NCI-H1092 (cell line): ENCODE measurements around the gene ZBTB44.
"Not testable (repeated sequence)": the region's sequence is repeated elsewhere in the genome, so short reads cannot be mapped to it uniquely, and the experiment has no call there.

Source experiments
- DNase-seq: peaks from one replicate; lab custom pipeline; 2025; lab: John Stamatoyannopoulos, UW

Gene ZBTB44

GRCh38 chr11:130312046-130312445, 2.7 kb downstream of the ZBTB44 start:
- DNase-seq: no peak

DNA sequence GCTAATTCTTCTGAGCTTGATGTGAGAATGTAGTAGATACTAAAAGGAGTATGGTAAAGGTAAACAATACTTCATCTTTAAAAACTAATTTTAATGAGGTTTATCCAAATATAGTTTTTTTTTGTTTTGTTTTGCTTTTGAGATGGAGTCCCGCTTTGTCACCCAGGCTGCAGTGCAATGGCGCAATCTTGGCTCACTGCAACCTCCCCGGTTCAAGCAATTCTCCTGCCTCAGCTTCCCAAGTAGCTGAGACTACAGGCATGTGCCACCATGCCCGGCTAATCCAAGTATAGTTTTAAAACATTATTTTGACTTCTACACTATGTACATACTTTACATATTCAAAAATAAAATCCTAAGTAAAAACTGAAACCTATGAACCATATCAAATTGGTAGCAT, 4.1 kb downstream of the ZBTB44 start:
- DNase-seq: no peak

DNA sequence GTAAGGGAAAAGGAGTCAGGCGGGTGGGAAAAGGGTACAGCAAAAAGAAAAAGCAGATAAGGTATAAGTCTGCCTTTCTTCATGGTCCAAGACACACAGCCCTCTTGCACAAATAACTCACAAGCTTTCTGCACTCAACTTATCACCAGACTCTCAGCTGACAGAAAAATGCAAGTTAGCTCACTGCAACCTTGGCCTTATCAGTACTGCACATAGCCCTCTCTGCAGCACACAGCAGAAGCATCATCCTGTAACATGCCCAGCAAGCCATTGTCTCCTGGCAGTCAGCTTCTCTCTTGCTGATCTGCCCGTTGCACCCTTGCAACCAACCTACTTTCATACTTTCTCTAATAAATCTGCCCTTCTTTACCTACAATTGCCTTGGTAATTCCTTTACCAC, 5.8 kb downstream of the ZBTB44 start:
- no peak for DNase-seq

DNA sequence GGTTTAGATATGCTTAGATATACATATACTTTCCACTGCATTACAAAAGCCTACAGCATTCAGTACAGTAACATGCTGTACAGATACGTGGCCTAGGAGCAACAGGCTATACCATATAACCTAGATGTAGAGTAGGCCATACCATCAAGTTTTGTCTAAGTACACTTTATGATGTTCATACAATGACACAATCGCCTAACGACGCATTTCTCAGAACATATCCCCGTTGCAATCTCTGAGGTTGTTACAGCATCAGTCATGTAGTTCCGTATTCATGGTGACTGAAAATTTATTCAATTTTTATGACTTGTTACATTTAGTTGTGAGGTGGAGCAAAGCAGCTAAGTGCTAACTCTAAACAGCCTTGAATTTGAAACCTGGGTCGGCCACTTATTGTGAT, 6.7 kb downstream of the ZBTB44 start:
- no peak for DNase-seq

DNA sequence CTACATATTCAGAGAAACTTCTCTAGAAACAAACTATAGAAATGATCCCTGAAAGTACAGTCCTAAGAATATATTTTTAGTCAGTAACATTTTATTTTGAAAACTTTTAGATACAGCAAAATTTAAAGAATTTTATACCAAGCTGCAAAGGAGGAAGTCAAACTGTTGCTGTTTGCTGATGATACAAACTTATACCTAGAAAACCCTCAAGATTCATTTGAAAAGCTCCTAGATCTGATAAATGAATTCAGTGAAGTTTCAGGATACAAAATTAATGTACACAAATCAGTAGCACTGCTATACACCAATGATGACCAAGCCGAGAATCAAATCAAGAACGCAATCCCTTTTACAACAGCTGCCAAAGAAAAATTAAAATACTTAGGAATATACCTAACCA, 10.1 kb downstream of the ZBTB44 start:
- no peak for DNase-seq

DNA sequence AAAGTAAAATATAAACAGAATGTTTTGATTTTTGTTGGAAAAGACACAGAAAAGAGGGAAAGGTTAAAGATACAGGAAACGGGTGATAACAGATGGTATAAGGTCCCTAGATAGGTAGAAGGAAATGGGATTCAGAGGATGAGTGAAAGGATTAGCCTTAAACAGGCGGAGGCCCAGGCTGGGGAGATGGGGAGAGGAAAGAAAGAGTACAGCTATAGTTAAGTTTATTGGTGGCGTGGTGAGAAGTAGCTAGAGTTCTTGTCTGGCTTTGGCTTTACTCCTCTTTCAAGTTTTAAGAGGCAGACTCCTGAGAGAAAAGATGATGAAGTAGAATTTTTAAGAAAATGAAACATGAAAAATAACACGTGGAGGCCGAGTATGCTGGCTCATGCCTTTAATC, 13.7 kb downstream of the ZBTB44 start:
- DNase-seq: no peak

GRCh38 chr11:130300567-130300966, 14.2 kb downstream of the ZBTB44 start:
- DNase-seq: no peak

- DNase-seq: no peak
Measured at GRCh38 chr11:130299978-130300377, 14.7 kb downstream of the ZBTB44 start.

GRCh38 chr11:130295657-130296056, 19.1 kb downstream of the ZBTB44 start:
- no peak for DNase-seq

DNA sequence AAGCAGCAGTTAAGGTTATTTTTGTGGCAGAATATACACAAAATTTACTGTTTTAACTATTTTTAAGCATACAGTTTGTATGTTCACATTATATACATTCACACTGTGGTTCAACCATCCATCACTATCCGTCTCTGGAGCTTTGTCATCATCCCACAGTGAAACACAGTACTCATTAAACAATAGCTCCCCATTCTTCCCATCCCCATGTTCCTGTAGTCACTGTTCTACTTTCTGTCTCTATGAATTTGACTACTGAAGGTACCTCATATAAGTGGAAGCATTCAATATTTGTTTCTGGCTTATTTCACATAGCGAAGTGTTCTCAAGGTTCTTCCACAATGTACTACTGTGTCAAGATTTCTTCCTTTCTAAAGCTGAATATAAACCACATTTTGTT, 32.6 kb downstream of the ZBTB44 start:
- DNase-seq: no peak

DNA sequence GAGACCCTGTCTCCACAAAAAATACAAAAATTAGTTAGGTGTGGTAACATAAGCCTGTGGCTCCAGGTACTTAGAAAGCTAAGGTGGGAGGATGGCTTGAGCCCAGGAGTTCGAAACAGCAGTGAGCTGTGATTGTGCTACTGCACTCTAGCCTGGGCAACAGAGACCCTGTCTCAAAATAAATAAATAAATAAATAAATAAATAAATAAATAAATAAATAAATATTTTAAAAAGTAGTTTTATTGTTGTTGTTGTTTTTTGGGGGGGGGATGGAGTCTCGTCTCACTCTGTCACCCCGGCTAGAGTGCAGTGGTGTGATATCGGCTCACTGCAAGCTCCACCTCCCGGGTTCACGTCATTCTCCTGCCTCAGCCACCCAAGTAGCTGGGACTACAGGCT, 33.4 kb downstream of the ZBTB44 start:
- not testable (repeated sequence) for DNase-seq

GRCh38 chr11:130279989-130280388, 34.7 kb downstream of the ZBTB44 start:
- no peak for DNase-seq

DNA sequence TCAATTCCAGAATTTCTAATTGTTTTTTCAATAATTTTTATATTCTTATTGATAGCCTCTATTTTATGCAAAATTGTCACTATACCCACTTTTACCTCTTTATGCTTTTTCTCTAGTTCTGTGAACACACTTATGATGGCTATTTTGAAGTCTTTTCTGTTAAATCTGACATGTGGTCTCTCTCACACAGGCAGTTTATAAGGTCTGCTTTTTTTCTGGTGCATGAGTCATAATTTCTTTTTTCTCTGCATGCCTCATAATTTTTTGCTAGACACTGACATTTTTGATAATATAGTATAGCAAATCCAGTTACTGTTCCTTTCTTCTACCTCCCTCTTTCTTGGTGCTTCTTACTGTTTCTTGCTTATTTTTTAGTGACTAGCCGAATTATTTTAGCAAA, 36.0 kb downstream of the ZBTB44 start:
- no peak for DNase-seq

DNA sequence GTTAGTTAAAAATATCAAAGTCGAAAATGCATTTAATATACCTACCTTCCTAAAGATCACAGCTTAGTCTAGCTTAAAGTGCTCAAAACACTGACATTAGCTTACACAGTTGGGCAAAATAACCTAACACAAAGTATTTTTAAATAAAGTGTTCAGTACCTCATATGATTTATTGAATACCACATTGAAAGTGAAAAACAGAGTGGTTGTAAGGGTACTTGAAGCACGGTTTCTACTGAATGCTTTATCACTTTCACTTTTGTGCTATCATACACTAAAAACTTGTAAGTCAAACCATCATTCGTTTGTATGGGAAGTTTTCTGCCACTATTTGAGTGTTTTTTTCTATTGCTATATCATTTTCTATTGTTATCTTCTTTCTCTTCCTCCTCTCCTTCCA, 36.6 kb downstream of the ZBTB44 start:
- no peak for DNase-seq

DNA sequence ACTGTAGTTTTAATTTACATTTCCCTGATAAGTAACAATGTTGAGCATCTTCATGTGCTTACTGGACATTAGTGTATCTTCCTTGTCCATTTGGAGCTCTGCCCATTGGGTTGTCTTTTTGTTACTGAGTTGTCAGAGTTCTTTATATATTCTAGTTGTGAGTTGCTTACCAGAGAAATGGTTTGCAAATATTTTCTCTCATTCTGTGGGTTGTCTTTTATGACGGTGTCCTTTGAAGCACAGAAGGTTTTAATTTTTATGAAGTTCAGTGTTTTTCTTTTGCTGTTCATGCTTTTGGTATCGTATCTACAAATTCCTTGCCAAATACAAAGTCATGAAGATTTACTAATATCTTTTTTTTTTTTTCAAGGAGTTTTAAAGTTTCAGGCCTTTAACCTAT, 42.4 kb downstream of the ZBTB44 start:
- no peak for DNase-seq

GRCh38 chr11:130269326-130269943, 45.3 kb downstream of the ZBTB44 start:
- no peak for DNase-seq

GRCh38 chr11:130263351-130263750, 51.4 kb downstream of the ZBTB44 start:
- DNase-seq: no peak

DNA sequence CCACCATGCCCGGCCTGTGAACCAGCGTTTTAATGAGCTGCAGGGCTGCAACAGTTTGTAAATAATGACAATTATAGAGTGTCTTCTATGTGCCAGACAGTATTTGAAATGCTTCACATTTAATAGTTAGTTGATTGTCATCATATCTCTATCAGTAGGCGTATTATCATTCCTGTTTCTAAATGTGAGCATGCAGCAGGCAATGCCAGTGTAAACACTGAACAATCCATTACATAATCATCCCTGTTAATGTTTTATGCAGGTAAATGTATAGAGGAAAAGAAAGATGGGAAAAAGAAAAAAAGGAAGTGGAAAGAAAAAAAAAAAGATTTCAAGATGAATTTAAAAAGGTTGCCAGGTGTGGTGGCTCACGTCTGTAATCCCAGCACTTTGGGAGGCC, 52.3 kb downstream of the ZBTB44 start:
- DNase-seq: no peak

GRCh38 chr11:130261571-130261970, 53.1 kb downstream of the ZBTB44 start:
- no peak for DNase-seq

DNA sequence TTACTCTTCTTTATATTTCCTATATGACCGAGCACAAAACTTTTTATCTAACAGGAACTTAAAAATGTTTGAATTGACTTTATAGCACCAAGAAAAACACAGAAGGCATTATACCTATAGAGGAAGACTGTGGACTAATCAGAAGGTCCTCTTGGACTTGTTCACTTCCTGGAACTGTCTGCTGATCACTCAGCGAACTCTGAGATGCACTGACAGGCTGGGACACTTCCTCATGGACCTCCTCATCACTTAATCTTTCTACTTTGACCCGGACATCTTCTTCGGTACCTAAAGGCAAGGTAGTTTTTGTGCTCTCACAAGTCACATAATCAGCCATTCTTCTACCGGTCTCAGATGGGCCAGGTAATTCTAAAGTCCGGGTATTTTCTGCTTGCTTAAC, 54.0 kb downstream of the ZBTB44 start:
- no peak for DNase-seq

- DNase-seq: no peak
Measured at GRCh38 chr11:130260080-130260627, 54.6 kb downstream of the ZBTB44 start.

DNA sequence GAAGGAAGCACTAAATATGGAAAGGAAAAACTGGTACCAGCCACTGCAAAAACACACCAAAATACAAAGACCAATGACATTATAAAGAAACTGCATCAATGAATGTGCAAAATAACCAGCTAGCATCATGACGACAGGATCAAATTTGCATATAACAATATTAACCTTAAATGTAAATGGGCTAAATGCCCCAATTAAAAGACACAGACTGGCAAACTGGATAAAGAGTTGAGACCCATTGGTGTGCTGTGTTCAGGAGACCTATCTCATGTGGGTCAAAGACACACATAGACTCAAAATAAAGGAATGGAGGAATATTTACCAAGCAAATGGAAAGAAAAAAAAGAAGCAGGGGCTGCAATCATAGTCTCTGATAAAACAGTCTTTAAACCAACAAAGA, 63.0 kb downstream of the ZBTB44 start:
- DNase-seq: not testable (repeated sequence)

- not testable (repeated sequence) for DNase-seq
Measured at GRCh38 chr11:130249929-130250328, 64.8 kb downstream of the ZBTB44 start.

DNA sequence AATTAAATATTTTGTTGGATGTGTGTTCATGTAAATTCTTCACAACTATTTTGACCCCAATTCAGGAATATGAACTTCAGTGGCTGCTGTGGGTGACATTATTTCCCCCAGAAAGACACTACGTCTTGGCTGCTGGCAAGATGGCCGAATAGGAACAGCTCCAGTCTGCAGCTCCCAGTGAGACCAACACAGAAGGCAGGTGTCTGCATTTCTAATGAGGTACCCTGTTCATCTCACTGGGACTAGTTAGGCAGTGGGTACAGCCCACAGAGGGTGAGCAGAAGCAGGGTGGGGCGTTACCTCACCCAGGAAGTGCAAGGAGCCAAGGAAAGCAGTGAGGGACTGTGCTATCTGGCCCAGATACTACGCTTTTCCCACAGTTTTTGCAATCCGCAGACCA, 65.3 kb downstream of the ZBTB44 start:
- DNase-seq: no peak
